Purkinje cell (primary cell): ENCODE data around the gene OAF. TPM values are rescaled to one million over a fixed set of nuclear protein-coding genes. Genes with fewer than 3 reads are reported as not detected.

Experiments
- polyA plus RNA-seq: library from polyadenylated mRNA; unstranded; fragments of >200 nt; fragmentation: Nextera tagmentation; gene quantifications from 2 replicates; pipeline ENCODE4 v1.2.1, GENCODE V29; 2014

The OAF gene
- polyA plus RNA-seq: 0.09 TPM in 1 of 2 replicates, not detected in the other

GRCh38 chr11:120210626-120211521 lies at the start of gene OAF:
TSS of gene OAF (plus strand) at chr11:120211032. CDS start at chr11:120211280, 248 bp downstream.

GRCh38 chr11:120239713-120240640 lies 29.1 kb downstream of the OAF start, which contains the start of gene POU2F3:
TSS of gene POU2F3 (plus strand) at chr11:120240140. CDS start at chr11:120240344, 204 bp downstream.

Other genes starting within 250 kb of the OAF start
- not detected in 2 replicates for gene TRIM29, start 72.9 kb upstream of the OAF start, polyA plus RNA-seq
- gene POU2F3, start 29.1 kb downstream of the OAF start, polyA plus RNA-seq: not detected in 2 replicates
- 9.6 and 10.4 TPM in 2 replicates for gene TLCD5, start 114.3 kb downstream of the OAF start, polyA plus RNA-seq
- 18.5 and 26.8 TPM in 2 replicates for gene ARHGEF12, start 125.4 kb downstream of the OAF start, polyA plus RNA-seq